ENCODE data around the gene ARL14EPL.

The ARL14EPL gene
- 0 to 0.36 reads per million in 2 donors for total RNA-seq

DNA sequence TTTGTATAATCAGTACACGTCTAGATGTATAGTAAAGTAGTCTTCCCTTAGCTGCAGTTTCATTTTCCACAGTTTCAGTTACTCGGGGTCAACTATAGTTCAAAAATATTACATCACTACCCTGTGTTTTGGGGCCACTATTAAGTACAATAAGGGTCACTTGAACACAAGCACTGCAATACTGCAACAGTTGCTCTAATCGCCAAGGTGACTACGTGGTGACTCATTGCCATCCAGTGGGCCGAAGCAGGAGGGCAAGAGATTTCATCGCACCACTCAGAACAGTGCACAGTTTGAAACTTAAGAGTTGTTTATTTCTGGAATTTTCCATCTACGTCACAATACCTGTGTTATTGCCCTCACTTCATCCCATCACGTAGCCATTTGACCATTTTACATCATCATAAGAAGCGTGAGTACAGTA lies at the start of gene ARL14EPL:
TSS of gene ARL14EPL (plus strand) at position 379 of the 424 bp plus-strand sequence. CDS start 18,994 bp downstream, outside the sequence.
- DNase-seq, result no peak

DNA sequence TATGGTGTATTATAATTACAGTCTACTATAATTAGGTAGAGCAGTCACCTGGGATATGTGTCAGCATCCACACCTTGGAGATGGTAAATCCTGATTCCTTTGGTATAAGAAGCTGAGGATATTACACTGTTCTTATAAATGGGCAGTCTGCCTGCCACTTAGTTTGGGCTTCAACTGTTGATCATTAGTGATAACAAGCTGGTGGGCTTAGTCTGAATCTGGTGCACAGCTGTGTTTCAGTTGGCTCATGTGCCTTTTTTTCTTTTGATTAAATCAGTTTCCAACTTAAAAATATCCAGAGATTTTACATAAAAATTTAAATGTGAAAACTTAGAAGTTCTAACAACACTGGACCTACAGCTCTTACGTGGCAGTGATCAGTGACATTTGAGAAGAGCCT lies 48.8 kb upstream of the ARL14EPL start:
- DNase-seq, result no peak

DNA sequence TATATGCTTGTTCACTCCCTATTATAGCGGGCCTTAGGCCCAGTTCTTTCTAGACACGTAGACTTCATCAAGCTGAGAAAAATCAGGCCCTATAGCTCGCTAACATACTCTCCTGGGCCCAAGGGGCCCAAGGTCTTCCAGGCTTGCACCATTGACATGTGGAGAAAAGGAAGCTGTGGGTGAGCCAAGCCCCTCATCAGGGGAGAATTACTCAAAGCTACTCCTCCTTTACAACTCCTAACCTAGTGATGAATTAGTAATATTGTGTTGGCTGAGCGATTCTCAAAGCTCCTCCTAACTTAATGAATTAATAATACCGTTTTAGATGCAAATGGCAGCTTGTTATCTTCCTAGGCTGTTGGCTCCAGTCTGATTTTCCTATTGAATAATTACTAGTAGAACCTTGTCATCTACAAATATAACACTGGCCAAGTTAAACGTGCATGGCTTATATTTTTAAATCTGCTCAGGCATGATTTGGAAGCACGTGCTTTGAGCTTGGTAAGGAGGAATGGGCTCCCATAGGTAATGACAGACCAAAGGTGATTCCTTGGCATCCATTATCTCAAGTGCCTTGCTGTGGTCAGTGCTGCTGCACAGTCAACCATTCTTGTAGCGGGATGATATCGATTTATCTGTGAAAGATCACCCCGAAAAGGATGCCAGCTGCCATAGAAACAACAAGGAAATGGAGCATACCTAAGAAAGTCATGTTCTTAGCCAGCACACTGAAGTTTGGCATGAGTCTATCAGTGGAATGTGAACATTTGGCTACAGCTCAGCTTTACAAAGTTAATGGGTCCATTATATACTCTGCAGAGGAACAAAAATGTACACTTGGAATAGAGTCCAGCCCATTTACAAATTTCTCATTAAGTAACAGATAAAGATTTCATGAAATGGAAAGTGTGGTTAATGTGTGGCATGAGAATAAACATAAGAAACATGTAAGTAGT lies 46.2 kb upstream of the ARL14EPL start:
- DNase-seq, result no peak

DNA sequence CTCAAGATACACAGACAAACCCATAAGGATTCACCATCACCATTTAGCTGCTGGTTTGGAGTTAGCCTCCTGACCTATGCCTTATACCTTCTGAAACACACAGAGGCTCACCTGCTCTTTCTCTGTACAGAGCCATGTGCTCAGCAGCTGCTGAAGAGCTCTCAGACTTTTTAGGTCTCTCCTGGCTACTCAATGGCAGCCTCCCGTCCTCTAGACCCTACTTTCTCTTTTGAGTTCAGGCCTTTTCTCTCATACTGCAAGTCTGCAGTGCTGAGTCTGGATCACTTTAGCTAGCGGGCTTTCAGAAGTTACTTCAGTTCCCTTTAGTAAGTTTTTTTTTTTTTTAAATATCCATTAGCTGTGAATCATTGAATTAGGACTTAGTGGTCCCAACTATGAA lies 44.3 kb upstream of the ARL14EPL start:
- no peak for DNase-seq

DNA sequence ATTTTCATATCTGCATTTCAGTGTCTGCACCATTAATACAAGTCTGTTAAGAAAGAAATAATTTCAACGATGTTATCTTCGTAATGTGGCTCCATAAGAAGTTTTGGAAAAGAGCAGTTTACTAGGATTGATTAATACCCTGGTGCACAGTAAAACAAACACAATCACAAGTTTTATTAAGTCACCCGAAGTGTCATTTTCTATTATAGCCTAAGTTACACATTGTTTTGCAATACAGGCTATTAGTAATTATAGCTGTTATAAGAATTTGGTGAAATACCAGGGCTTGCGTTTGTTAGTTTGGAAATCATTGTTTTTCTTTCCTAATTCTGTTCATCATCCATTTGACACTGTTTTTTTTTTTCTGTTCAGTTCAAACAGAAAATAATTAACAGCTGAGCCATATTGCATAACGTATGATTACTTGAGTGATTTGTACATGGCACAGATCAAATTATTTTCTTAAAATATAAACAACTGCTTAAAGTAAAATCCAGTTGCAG lies 39.4 kb upstream of the ARL14EPL start:
- no peak for DNase-seq

DNA sequence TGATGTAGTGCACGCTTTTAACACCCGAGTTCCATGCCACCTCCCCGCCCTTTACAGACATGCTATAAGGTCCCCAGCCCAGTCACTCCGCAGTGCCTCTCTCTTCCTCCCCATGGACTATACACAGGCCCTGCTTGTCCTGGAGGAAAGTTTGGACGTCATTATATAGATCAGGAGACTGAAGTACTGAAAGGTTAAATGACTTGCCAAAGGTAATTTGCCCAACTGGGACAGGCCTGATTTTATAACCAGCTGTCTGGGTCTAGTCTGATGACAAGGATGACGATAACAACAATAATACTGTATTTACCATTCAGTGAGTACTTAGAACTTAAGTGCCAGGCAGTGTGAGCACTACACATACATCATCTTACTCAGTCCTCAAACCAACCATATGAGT lies 36.9 kb upstream of the ARL14EPL start:
- DNase-seq, result no peak

DNA sequence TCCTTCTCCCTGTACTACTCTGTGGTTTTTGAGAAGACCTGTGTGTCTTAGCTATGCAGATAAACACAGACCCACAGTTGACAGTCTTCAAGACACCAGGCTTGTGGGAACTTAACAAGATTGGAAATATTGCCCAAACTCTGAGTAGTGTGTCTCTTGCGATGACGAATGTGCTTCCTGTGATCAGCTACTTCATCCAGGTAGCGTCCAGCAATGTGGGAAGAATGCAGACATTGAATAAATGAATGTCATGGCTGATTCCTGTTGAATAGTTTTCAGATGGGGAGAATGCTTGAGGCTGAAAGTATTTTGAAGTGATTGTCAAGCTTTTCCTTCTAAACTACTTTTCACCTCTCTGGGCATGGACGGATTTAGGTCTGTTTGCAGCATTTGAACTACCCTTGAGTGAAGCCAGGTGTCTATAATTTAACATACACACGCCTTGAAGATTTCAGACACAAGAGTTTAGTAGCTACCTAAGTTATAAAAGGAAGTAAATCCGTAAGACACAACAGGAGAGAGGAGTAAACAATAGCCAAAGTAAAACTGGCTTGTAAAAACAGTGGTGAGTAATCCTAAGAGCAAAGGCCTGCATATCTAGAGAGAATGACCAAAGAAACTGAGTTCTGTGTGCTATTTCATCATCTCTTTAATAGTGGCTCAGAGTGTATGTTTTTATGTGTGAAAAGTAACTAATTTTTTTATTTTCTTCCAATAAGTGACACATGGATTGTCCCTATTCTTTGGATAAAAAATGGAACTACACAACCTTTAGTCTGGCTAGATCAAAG lies 30.0 kb upstream of the ARL14EPL start:
- DNase-seq, result no peak

DNA sequence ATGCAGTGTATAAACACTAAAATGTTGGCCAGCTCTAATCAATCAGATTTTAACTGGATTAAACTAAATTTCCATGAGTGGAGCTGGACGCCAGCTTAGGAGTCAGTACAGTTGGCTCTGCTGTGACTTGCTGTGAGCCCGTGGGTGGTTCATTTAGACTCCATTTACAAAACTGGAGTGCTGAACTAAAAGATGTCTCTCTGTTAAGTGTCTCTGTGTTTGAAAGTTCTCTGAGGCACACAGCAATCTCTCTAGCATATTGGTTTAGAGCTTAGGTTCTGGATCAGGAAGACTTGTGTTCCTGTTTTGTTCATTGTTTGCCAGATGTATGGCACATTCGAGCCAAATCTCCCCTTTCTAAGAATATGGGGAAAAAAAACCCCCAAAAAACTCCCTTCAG lies 28.0 kb upstream of the ARL14EPL start:
- DNase-seq, result no peak

DNA sequence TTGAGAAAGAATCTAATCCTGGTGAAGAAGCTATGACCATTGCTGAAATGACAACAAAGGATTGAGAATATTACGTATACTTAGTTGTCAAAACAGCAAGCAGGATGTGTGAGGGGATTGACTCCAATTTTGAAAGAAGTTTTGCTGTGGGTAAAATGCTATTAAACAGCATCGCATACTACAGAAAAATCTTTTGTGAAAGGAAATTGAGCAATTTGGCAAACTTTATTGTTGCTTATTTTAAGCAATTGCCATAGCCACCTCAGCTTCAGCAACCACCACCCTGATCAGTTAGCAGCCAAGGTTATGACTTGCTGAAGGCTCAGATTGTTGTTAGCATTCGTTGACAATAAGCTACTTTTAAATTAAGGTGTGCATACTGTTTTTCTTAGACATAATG lies 22.5 kb upstream of the ARL14EPL start:
- no peak for DNase-seq

DNA sequence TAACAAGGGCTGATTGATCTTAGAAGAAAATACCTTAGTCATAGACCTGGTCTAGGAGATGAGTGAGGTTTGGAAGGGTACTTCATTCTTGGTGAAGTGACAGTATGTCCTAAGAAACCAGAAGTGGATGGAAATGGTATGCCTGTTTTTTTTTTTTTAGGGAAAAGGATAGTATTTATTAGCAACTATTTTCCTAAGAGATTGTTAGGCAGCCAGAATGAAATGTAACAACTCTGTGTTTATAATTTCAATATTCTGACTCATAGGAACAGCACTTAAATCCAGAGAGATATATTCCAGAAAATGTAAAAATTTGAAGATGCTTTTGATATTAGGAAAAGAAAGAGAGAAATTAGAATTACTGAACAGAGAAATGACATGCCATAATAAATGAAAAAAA lies 21.2 kb upstream of the ARL14EPL start:
- DNase-seq, result no peak

DNA sequence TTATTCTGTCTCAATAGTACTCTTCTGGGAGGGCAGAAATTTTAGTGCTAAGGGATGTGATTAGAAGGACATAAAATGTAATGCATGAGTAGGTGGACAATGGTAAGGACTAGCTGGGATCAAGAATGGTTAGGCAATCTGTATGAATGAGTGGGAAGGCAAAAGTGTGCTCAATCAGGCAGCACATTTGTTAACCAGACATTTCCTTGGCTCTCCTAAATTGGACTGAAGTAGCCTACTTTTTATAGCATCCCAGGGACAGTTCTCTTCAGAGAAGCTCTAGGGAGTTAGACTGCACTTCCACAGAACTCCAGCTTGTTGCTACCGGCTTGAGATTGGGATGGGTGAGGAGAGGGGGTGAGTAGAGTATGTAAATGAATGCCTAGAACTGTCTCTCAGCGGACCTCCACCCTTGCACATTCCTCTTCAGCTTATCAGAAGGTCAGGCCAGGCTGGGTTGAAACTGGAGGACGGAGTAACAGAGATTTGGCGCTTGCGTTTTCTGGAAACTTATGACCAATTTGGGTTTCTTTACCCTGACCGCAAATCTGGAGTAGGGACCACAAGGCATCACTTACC lies 19.0 kb upstream of the ARL14EPL start:
- no peak for DNase-seq

DNA sequence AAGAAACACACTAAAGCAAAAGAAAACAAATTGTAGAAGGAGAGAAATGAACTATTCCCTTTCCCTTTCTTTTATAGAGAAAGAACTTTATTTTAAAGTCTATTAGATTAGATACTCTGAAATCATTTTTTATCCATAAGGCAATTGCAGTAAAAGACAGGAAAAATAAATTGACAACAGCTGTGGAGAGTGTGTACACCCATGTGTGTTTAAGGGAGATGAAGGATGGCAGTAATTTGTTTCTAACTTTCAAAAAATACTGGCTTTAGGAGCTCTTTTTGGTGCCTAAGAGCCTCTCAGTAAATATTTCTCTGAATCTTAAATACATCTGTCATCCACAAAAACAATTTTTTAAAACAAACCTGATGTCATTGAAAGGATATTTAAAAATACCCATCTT lies 18.3 kb upstream of the ARL14EPL start:
- no peak for DNase-seq

DNA sequence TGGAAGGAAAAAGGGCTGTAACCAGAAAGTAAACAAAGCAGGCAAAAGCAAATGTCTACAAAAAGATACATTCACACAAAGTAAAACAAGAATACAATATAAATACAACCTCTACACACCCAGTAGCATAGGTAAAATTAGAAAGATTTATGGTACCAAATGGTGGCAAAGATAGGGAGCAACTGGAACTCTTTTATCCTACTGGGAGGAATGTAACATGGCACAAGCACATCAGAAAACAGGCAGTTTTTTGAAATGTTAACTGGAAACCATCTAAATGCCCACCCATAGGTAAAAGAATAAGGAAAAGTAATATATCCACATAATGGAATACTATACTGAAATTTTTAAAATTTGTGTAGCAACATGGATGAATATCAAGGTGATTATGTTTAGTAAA lies 8.7 kb upstream of the ARL14EPL start:
- no peak for DNase-seq

DNA sequence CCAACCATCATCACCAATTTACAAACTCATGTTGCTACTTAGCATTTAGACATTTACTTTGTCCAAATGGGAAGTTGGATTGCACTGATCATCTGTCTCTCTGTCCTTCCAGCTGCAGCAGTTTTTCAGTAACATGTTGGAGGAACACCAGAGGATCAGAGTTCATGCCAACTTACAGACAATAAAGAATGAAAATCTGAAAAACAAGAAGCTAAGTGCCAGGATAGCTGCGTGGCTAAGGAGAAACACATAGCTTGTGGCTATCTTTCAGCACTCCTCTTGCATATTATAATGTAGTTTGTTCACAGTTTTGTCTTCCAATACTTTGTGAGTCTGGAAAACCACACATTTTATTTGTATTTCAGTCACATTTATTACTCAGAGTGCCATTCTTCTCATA lies 6.4 kb upstream of the ARL14EPL start:
- no peak for DNase-seq

DNA sequence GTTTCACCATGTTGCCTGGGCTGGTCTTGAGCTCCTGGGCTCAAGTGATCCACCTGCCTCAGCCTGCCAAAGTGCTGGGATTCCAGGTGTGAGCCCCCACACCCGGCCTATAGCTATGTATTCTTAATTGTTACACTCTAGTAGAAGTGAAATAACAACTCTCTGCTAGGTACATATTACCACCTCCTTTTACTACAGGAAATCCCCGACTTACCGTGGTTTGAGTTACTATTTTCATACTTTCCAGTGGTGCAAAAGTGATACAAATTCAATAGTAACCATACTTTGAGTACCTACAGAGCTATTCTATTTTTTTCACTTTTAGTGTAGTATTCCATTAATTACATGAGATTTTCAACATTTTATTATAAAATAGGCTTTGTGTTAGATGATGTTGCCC lies 719 bp downstream of the ARL14EPL start:
- no peak for DNase-seq

DNA sequence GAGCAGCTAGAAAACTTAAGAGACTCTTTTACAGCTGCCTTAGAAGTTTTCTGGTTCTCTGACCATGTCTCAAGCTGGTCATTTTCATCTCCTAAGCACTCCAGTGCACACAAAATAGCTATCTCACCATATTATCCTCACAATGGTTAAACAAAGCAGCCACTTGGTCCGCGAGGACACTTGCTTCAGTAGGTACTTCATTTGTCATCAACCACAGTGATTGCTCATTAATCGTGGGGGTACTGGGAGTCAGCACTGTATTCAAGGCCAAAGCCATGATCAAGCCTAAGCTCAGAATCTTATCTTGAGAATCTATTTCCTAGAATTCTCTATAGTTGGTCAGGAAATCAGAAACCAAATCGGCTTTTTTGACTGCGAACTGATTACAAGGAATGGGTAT lies 2.9 kb downstream of the ARL14EPL start:
- DNase-seq, result no peak

DNA sequence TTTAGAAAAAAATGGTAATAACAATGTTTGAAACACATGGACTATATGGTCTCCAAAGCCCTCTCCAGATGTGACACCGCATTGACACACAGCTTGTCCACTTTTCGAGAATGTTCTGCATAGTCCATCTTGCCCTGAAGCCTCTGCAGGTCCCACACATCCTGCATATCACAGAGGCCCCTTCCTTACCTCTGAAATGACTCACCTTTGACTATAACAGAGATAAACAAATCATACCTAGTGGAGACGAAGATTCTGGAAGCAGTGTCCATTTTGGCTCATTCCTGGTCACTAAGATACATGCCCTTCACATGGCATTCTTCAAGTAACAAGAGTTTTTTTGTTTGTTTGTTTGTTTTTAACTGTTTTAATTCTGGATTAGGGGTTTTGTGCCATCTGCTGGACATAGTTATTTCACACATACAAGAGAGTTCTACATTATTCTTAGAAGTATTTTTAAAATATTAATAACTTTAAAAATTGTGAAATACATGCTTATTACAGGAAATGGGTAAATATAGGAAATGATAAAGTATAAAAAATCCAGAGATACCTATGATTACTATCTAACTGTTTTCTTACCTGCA lies 5.1 kb downstream of the ARL14EPL start:
- no peak for DNase-seq

DNA sequence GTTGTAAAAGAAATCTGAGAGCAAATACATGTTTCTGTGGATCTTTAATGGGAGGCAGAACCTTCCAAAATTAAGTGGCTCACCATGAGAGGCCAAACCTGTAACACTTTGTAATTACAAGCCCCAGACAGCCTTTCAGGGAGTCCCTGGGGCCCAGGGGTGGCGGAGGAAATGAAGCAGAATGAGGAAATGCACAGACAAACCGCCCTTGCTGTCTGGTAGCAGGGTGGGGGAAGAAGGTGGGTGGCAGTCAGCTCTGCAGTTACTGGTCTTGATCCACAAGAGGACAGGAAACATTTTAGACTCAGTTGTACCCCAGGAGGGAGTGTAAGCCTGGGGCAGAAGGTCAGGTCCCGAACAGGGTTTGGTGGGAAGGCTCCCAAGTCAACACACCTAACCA lies 6.5 kb downstream of the ARL14EPL start:
- DNase-seq, result no peak

DNA sequence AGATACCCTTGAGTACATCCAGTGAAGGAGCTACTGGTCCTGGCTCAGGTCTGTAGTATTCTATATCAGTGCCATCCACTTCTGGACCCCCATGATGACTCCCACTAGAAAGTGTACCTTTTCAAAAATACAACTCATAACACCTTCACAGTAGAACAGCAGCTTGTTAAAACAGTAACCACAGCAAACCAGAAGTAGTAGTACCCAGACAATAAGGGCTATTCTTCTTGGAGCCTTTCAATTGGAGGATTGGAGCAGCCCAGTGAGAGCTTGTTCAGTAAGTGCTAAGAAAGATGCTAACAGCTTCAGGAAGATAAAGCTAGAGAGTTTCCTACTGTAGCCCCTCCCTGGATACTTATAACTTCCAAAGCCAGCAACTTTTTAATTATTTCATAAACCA lies 10.1 kb downstream of the ARL14EPL start:
- DNase-seq, result no peak

DNA sequence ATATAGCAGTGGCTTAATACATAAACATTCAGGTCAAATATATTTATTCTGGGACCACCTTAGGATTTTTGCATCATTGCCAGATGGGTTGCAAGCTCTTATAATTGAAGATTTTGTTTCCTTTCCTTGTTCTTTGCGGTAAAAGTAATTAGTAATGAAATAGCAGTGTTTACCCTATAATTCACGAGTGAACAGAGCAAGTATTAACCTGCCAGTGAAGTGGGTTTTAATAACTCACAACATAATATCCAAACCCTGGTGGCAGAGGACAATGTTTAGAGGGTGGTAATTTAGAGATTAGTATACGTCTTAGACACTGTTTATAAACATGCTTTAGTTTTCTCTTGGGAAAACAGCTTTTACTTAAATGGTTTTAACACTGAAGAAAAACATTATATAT lies 11.8 kb downstream of the ARL14EPL start:
- no peak for DNase-seq

DNA sequence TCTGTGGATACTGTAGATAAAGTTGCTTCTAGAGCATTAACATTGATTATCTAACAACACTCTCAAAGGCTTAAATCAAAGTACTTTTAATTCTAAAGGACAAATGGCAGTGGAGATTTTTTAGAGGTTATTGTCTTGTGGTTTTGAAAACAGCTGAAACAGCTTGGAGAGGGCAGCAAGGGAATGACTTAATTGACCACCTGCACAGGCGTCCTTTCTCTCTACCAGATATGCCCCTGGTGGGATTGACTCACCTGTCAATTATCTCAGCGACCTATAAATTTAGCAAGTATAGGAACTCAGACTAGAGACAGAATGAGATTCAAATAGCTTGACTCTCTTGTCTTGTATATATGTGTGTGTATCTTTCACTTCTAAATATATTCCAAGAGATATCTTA lies 13.5 kb downstream of the ARL14EPL start:
- DNase-seq, result no peak

DNA sequence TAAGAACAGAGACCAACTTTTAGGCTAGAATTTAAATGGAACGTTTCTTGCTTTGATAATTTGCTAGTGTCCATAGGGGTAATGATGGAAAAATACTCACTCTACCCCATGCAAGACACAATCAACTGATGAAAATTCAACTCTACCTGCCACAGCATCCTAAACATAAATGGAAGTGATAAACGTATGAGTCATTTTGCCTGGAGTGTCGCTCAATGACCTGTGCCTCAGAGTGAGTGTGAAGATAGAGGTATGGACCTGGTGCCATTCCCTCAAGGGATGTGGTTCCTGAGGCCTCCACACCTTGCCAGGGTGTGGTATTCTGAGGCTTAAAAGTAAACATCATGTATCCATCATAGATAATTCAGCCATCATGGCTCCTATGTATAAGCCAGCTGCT lies 14.0 kb downstream of the ARL14EPL start:
- DNase-seq, result no peak

DNA sequence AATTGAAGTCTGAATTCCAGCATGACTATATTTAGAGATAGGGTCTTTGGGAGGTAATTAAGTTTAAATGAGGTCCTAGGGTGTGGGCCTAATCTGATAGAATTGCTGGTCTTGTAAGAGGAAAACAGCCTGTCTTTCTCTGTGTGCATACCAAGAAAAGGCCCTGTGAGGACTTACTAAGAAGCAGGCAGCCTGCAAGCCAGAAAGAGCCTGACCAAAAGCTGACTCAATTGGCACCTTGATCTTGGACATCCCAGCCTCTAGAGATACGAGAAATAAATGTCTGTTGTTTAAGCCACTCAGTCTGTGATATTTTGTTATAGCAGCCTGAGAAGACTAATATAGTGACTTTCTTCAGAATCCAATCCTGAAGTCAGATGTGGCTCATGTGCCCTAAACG lies 14.6 kb downstream of the ARL14EPL start:
- no peak for DNase-seq
